Measurements from ENCODE around the gene OBP2B.
"Not testable (repeated sequence)": the region's sequence is repeated elsewhere in the genome, so short reads cannot be mapped to it uniquely, and the experiment has no call there.

Gene OBP2B

DNA sequence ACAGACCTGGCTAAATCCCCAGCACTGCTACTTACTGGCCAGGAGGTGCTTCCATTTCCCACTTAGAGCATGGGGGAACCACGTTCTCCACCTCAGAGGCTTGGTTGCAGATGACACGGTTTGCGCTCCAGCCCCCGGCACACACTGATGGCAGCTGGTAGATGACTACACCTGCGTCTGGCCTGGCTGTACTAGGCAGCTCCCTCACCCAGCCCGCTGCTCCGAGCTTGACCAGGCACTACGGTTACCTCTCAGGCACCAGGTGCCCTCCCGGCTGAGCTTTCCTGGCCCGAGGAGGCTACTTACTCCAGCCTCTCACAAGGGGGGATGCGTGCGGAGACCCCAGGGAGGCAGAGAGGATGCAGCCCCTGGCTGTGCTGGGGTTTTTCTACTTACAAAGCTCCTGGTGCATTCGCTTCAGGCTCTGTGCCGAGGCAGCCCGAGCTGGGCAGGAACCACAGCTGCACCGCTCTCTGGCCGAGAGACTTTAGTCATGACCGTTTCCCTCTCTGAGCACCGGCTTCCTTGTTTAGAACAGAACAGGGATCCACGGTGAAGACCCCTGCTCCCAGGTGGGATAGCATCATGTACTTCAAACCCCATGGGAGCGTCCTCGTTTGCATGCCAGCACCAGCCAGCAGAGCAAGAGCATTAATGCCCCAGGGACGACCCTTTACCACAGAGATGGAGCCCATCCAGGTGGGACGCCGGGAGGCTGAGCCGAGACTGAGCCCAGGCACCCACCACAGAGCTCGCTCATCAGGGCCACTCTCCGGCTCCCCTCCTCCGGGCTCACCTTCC, 37.7 kb downstream of the OBP2B start:
- no peak for DNase-seq (ENCODE audit: extremely low read depth, low read depth)
- TF ChIP-seq, protein P1, sequence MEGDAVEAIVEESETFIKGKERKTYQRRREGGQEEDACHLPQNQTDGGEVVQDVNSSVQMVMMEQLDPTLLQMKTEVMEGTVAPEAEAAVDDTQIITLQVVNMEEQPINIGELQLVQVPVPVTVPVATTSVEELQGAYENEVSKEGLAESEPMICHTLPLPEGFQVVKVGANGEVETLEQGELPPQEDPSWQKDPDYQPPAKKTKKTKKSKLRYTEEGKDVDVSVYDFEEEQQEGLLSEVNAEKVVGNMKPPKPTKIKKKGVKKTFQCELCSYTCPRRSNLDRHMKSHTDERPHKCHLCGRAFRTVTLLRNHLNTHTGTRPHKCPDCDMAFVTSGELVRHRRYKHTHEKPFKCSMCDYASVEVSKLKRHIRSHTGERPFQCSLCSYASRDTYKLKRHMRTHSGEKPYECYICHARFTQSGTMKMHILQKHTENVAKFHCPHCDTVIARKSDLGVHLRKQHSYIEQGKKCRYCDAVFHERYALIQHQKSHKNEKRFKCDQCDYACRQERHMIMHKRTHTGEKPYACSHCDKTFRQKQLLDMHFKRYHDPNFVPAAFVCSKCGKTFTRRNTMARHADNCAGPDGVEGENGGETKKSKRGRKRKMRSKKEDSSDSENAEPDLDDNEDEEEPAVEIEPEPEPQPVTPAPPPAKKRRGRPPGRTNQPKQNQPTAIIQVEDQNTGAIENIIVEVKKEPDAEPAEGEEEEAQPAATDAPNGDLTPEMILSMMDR (IDR thresholded peaks at IDR 0.05; ENCODE audit: low read depth, low read length): no peak

DNA sequence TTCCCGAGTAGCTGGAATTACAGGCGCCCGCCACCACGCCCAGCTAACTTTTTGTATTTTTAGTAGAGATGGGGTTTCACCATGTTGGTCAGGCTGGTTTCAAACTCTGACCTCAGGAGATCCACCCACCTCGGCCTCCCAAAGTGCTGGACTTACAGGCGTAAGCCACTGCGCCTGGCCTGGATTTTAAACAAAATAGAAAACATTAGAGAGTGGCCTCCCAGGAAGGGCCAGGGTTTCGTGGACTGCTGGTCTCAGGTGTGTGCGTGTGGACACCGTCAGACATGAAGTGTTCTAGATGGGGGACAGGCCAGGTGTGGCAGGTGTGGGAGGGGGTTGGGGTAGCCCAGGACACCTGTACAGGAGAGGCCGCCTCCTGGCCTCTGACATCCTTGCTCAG, 38.3 kb downstream of the OBP2B start:
- TF ChIP-seq, protein P1 (IDR thresholded peaks at IDR 0.05; ENCODE audit: low read depth, low read length): no peak
- no peak for DNase-seq (ENCODE audit: extremely low read depth, low read depth)

DNA sequence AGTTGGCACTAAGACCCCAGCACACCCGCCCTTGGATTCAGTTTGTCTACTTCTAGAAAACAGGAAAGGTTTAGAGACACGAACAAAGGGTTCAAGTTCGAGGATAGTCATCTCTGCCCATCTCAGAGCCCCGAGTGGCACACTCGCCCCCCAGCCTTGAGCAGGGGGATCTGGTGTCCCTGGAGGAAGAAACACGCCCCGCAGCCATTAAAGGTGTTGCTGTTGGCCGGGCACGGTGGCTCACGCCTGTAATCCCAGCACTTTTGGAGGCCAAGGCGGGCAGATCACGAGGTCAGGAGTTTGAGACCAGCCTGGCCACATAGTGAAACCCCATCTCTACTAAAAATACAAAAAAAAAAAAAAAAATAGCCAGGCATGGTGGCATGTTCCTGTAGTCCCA, 39.4 kb downstream of the OBP2B start:
- not testable (repeated sequence) for DNase-seq (ENCODE audit: extremely low read depth, low read depth)

DNA sequence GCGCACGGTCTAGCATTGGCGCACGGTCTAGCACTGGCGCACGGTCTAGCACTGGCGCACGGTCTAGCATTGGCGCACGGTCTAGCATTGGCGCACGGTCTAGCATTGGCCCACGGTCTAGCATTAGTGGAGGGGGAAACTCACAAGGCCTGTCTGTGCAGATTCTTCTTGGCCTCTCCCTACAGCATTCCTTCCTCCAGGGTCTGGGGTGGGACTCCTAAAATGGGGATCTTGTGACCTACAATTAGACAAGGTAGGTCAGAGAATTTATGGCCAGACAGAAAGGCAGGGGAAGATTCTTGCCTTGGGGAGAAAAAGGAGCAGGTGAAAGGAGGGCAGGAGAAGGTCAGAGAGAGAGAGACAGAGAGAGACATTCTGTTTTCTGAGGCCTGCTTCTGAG, 39.9 kb downstream of the OBP2B start:
- TF ChIP-seq, protein P1 (IDR thresholded peaks at IDR 0.05; ENCODE audit: low read depth, low read length): no peak
- DNase-seq (ENCODE audit: extremely low read depth, low read depth): no peak

DNA sequence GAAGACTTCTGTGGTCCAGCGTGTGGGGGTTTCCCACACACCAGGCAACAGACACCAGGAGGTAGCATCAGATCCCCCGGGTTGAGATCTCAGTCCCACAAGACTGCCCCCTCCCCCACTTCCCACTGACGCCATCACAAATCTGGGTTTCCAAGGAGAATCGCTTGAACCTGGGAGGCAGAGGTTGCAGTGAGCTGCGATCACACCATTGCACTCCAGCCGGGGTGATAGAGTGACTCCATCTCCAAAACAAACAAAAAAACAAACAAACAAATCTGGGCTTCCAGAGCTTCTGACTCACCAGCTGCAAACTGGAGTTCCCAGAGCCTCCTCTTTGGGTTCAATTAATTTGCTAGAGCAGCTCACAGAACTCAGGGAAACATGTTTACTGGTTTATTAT, 40.6 kb downstream of the OBP2B start:
- DNase-seq (ENCODE audit: extremely low read depth, low read depth): no peak
- TF ChIP-seq, protein P1 (IDR thresholded peaks at IDR 0.05; ENCODE audit: low read depth, low read length): no peak

DNA sequence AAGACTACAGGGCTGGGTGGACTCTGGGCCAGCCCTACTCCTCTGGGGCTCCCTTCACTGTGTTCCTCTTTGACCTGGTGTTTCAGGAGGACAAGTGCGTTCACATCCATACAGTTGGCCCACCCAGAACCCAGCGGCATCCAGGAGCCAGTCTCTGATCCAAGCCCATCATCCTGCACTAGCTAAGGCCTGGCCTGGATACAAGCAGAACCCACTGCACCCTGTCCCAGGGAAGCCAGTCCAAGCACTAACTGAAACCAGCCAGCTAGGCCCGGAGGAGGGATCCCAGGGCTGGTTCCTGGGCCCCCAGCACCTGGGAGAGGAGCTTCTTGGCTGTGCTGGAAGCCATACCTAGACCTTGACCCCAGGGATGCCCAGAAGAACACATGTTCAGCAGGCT, 41.3 kb downstream of the OBP2B start:
- TF ChIP-seq, protein P1 (IDR thresholded peaks at IDR 0.05; ENCODE audit: low read depth, low read length): no peak
- no peak for DNase-seq (ENCODE audit: extremely low read depth, low read depth)

DNA sequence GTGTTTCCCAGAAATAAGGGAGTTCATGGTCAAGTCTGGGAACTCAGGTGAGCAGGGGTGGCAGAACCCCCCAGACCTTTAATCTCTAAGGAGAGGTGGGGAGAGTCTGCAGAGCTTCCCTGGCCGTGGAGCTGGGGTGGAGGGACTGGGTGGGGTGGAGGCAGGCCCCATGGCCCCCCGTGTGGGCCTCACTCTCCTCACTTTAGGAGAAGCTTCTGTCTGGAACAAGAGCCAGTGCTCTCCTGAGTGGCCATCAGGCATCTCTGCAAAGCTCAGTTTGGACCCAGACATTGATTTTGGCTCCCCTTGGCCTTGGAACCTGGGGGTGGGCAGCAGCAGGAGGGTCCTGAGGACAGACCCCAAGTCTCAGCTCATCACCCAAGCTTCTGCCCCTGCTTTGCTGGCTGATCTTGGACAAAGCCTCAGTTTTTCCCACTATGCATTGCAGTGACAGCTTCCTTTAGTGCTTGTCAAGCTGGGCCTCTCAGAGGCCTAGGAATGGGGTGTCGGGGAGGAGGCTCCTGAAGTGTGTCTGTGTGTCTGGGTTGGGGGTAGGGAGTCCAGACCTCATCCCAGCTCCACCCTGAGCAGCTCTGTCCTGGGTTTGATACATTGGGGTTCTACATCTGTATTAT, 41.8 kb downstream of the OBP2B start:
- TF ChIP-seq, protein P1 (IDR thresholded peaks at IDR 0.05; ENCODE audit: low read depth, low read length): no peak
- DNase-seq (ENCODE audit: extremely low read depth, low read depth): no peak

All from AG09319 (cell line).